ENCODE data around the gene HPSE2. TPM values are rescaled to one million over a fixed set of nuclear protein-coding genes. Genes with fewer than 3 reads are reported as not detected.

HPSE2 gene
- total RNA-seq, 1 donor from 2014 or later, result not detected

GRCh38 chr10:99042051-99042771 lies 193.4 kb downstream of the HPSE2 start:
- H3K27me3 Mint-ChIP-seq (ENCODE audit: low read depth), result peaks cover 4% of the 10 kb centered on the region
- peaks cover 12% of the 10 kb centered on the region for H3K9me3 Mint-ChIP-seq
- no peak overlapping the region for H3K4me3 Mint-ChIP-seq
- no peak for TF ChIP-seq CTCF (conservative IDR thresholded peaks at IDR 0.05)
- peaks cover 3% of the 10 kb centered on the region for H3K36me3 Mint-ChIP-seq (ENCODE audit: low read depth)
- no peaks in the 10 kb centered on the region for H3K4me1 Mint-ChIP-seq
- no peak for DNase-seq (ENCODE audit: low read depth, low spot score)
- no peak overlapping the region for H3K27ac Mint-ChIP-seq (ENCODE audit: unreplicated experiment)

GRCh38 chr10:99041468-99041867 lies 194.2 kb downstream of the HPSE2 start:
- Mint-ChIP-seq H3K27ac (ENCODE audit: unreplicated experiment) (no peak overlapping the region), H3K27me3 (ENCODE audit: low read depth) (peaks cover 4% of the 10 kb centered on the region), H3K9me3 (peaks cover 12% of the 10 kb centered on the region), H3K4me1 (no peaks in the 10 kb centered on the region), H3K36me3 (ENCODE audit: low read depth) (peaks cover 3% of the 10 kb centered on the region), H3K4me3 (no peak overlapping the region)
- TF ChIP-seq CTCF (conservative IDR thresholded peaks at IDR 0.05), result no peak
- no peak for DNase-seq (ENCODE audit: low read depth, low spot score)

GRCh38 chr10:99013885-99014284 lies 221.8 kb downstream of the HPSE2 start:
- H3K36me3 Mint-ChIP-seq (ENCODE audit: low read depth), result no peaks in the 10 kb centered on the region
- peaks cover 3% of the 10 kb centered on the region for H3K9me3 Mint-ChIP-seq
- H3K4me1 Mint-ChIP-seq, result no peaks in the 10 kb centered on the region
- DNase-seq (ENCODE audit: low read depth, low spot score), result no peak
- H3K27ac Mint-ChIP-seq (ENCODE audit: unreplicated experiment), result no peak overlapping the region
- TF ChIP-seq CTCF (conservative IDR thresholded peaks at IDR 0.05), result no peak
- no peak overlapping the region for H3K4me3 Mint-ChIP-seq
- H3K27me3 Mint-ChIP-seq (ENCODE audit: low read depth), result peaks cover 3% of the 10 kb centered on the region

- Mint-ChIP-seq H3K36me3 (ENCODE audit: low read depth) (peaks cover under 1% of the 10 kb centered on the region), H3K27ac (ENCODE audit: unreplicated experiment) (no peak overlapping the region), H3K27me3 (ENCODE audit: low read depth) (peaks cover 3% of the 10 kb centered on the region), H3K4me3 (no peak overlapping the region), H3K4me1 (peaks cover 8% of the 10 kb centered on the region), H3K9me3 (peaks cover 7% of the 10 kb centered on the region)
- TF ChIP-seq CTCF (conservative IDR thresholded peaks at IDR 0.05), result no peak
- no peak for DNase-seq (ENCODE audit: low read depth, low spot score)
Observed at GRCh38 chr10:99010286-99010685, 225.4 kb downstream of the HPSE2 start.

GRCh38 chr10:99008054-99008453 lies 227.6 kb downstream of the HPSE2 start:
- no peak overlapping the region for H3K4me3 Mint-ChIP-seq
- DNase-seq (ENCODE audit: low read depth, low spot score), result no peak
- peaks cover 4% of the 10 kb centered on the region for H3K36me3 Mint-ChIP-seq (ENCODE audit: low read depth)
- H3K27me3 Mint-ChIP-seq (ENCODE audit: low read depth), result no peaks in the 10 kb centered on the region
- peaks cover 8% of the 10 kb centered on the region for H3K4me1 Mint-ChIP-seq
- peaks cover 8% of the 10 kb centered on the region for H3K9me3 Mint-ChIP-seq
- no peak overlapping the region for H3K27ac Mint-ChIP-seq (ENCODE audit: unreplicated experiment)
- TF ChIP-seq CTCF (conservative IDR thresholded peaks at IDR 0.05), result no peak
